Right cardiac atrium (tissue), 5 donors: ENCODE measurements around the gene MOAP1. TPM values are rescaled to one million over a fixed set of nuclear protein-coding genes. Genes with fewer than 3 reads are reported as not detected.
A peak's percentile ranks its signal among the peaks of the same experiment; 100 is the strongest.
"Not testable (repeated sequence)": the region's sequence is repeated elsewhere in the genome, so short reads cannot be mapped to it uniquely, and the experiment has no call there.

ENCODE experiments used
- ATAC-seq, 2 donors: fragments of 200-7000 bp; cut with Tn5 transposase; one replicate each; pipeline versions ENCODE4 v1.8.0 to v1.9.1; 2020; ENCODE audit warnings: moderate library complexity in 2 of 2, mild to moderate bottlenecking in 1 of 2
- DNase-seq, 3 donors: peaks; one replicate each; pipeline ENCODE4 v3.0.0-alpha.2; 2020
- H3K27ac ChIP-seq: one replicate; pipeline ENCODE4 v1.5.1; 2013; ENCODE audit warnings: mild to moderate bottlenecking, low read length, control low read depth, moderate library complexity
- H3K27me3 ChIP-seq: one replicate; pipeline ENCODE4 v1.6.1; 2013; ENCODE audit not compliant: control insufficient read depth, insufficient read depth
- H3K4me1 ChIP-seq: one replicate; pipeline ENCODE4 v1.6.1; 2013; ENCODE audit warnings: low read length; ENCODE audit not compliant: control insufficient read depth, insufficient read depth
- H3K4me3 ChIP-seq: one replicate; pipeline ENCODE4 v1.5.1; 2013; ENCODE audit warnings: low read length, control low read depth
- H3K9me3 ChIP-seq: one replicate; pipeline ENCODE4 v1.6.1; 2013; ENCODE audit warnings: low read length; ENCODE audit not compliant: control insufficient read depth
- WGBS: extraction: QIAGEN DNeasy Blood & Tissue Kit; methylation state at CpG from one replicate; pipeline ENCODE4 v1.1.7; 2013; 5-methylcytosine and 5-hydroxymethylcytosine counted together
- intact Hi-C, 4 donors: fragments of 100-400 bp; cut with DNase I; formaldehyde crosslinking; loops; one replicate each; pipeline versions ENCODE4 v1.11.0 to v1.14.0; 2022 to 2023
- long read RNA-seq, 4 donors: library from polyadenylated mRNA; unstranded; transcript quantifications; one replicate each; pipeline ENCODE4 v2.0.0, GENCODE V29; 2020 to 2021
- polyA plus RNA-seq: library from polyadenylated mRNA; stranded (reverse); fragments of 200-250 nt; gene quantifications from one replicate; pipeline ENCODE4 v1.2.3, GENCODE V29; 2013
- total RNA-seq, 4 donors: library from RNA; stranded (reverse); fragmentation: NEBNext Ultra II Directional; extraction: Animal tissue kit (Norgen Biotek cat#: 25700); gene quantifications; one replicate each; pipeline ENCODE4 v1.2.1, GENCODE V29; 2021
- donor health status: healthy with polysubstance abuse.
- donor health status: DM: no; HTN: yes; CAD: no.
- donor health status: DM: no; HTN: no; CAD: no.
- donor health status: DM: no; HTN: yes; CAD: no; lungs with severe emphysema.
- donor health status: DM: yes; HTN: yes; CAD: no.

MOAP1 gene, protein sequence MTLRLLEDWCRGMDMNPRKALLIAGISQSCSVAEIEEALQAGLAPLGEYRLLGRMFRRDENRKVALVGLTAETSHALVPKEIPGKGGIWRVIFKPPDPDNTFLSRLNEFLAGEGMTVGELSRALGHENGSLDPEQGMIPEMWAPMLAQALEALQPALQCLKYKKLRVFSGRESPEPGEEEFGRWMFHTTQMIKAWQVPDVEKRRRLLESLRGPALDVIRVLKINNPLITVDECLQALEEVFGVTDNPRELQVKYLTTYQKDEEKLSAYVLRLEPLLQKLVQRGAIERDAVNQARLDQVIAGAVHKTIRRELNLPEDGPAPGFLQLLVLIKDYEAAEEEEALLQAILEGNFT
- total RNA-seq = 10 to 100 TPM; 46.3 to 63.0 (median 54.8) TPM
- polyA plus RNA-seq = 45.7 TPM
- long read RNA-seq, donor 1, transcript MOAP1-201 (3 exons, 2,441 nt) = major isoform, 115 of 135 reads
- long read RNA-seq, donor 1, transcript MOAP1-202 (2 exons, 2,529 nt) = minor isoform, 8 of 135 reads
- long read RNA-seq, donor 1, partial matches to known transcripts = 11 of 135 reads
- long read RNA-seq, donor 1, other reads (novel, unspliced or antisense) = 1 of 135 reads
- long read RNA-seq, donor 2, transcript MOAP1-201 (3 exons, 2,441 nt) = major isoform, 53 of 58 reads
- long read RNA-seq, donor 2, partial matches to known transcripts = 1 of 58 reads
- long read RNA-seq, donor 2, other reads (novel, unspliced or antisense) = 1 of 58 reads
- long read RNA-seq, donor 3, transcript MOAP1-202 (2 exons, 2,529 nt) = minor isoform, 19 of 264 reads
- long read RNA-seq, donor 3, transcript MOAP1-201 (3 exons, 2,441 nt) = major isoform, 233 of 264 reads
- long read RNA-seq, donor 3, partial matches to known transcripts = 11 of 264 reads
- long read RNA-seq, donor 3, other reads (novel, unspliced or antisense) = 1 of 264 reads
- long read RNA-seq, donor 4, transcript MOAP1-201 (3 exons, 2,441 nt) = major isoform, 74 of 81 reads
- long read RNA-seq, donor 4, partial matches to known transcripts = 0 of 81 reads
- long read RNA-seq, donor 4, other reads (novel, unspliced or antisense) = 4 of 81 reads

DNA sequence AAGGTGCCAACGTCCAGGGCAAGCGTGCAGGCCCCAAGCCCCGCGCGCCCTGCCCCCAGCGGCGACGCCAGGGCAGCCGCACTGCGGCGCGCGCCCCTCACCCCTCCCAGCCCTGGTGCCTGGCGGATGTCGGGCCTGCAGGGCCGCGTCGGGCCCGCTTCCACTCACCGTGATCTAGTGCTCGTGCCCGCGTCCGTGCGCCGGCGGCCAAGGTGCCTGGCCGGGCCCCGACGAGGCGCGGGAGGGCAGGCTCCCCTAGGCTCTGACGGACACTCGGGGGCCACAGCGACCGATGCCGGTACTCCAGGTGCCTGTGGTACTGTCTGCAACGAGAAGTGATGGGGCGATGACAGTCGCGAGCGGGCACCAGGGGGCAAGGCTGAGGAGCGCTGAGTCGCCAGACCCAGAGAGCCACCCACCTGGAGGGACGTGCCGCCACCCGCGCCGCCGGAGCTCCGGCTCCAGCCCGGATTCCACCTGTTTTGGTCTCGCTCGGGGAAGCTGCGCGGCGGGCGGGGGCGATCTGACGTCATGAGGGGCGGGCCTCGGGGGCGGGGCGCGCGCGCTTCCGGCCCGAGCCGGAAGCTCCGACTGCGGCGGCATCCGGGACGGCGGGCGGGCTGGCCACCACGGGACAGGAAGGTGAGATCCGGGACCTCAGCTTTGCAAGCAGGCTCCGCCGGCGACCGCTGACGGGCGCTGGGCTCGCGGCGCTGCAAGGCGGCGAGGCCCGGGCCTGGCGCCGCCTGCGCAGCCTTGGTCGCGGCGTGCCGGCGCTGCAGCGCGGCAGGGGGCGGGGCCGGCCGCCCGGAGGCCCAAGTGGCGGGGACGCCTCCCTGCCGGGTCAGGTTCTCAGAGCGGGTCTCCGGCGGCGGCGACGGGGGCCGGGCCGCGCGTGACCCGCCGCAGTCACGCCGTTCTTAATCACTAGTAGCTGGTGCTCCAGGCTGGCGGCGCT is at the start of gene MOAP1, which contains the start of gene LYSET:
Gene MOAP1 (minus strand): TSS at position 507 of the 958 bp plus-strand sequence. CDS start 655 bp downstream, outside the sequence.
Gene LYSET (plus strand): TSS at position 927 of the 958 bp plus-strand sequence. CDS start 89 bp downstream, outside the sequence.
- Histone ChIP-seq H3K4me1 (no peaks in the 10 kb centered on the region), H3K27ac (peak within 1 kb of the TSS; percentile 59), H3K9me3 (no peaks in the 10 kb centered on the region), H3K4me3 (peak within 1 kb of the TSS; percentile 56), H3K27me3 (no peaks in the 10 kb centered on the region)
- intact Hi-C loops = no loop called here
- ATAC-seq (peak; percentile 96 to 97), DNase-seq (peak; percentile 88 to 95 (median 95))
- under 1% methylated on average over 124 of the region's 124 CpGs for WGBS

DNA sequence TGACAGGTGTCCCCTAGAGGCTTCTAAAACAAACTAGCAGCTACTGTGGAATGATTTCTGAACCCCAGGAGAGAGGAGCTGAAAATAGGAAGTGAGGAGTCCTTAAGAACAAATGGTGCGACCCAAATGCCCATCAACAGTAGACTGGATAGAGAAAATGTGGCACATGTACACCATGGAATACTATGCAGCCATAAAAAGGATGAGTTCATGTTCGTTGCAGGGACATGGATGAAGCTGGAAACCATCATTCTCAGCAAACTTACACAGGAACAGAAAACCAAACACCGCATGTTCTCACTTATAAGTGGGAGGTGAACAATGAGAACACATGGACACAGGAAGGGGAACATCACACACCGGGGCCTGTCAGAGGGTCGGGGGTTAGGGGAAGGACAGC is 48.4 kb upstream of the MOAP1 start:
- intact Hi-C loops = not testable (repeated sequence)
- 87% methylated on average over 5 of the region's 5 CpGs for WGBS

DNA sequence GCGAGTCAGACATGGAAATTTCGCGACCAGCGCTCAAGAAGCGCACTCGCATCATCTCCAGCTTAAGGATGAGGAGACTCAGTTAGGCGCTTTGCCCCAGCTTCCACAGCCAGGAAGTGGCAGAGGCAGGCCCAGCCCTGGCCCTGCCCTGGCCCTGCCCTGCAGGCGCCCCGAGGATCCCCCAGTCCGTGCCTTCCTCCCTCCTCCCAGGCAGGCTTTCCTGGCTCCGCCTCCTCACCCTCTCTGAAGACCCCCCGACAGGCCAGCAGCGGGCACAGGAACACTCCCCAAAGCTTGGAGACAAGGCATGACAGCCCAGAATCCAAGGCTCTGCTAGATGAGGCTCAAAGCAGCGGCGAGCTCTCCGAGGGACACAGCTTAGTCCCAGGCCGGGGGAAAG is 47.5 kb upstream of the MOAP1 start:
- WGBS = 55% methylated on average over 17 of the region's 17 CpGs
- no peak for ATAC-seq
- no peak overlapping the region for H3K4me3 ChIP-seq

More for the DNA sequence above, 48.4 kb upstream of the MOAP1 start:
- not testable (repeated sequence) for H3K9me3 ChIP-seq, H3K4me3 ChIP-seq, DNase-seq, H3K4me1 ChIP-seq, H3K27me3 ChIP-seq, ATAC-seq, H3K27ac ChIP-seq

DNA sequence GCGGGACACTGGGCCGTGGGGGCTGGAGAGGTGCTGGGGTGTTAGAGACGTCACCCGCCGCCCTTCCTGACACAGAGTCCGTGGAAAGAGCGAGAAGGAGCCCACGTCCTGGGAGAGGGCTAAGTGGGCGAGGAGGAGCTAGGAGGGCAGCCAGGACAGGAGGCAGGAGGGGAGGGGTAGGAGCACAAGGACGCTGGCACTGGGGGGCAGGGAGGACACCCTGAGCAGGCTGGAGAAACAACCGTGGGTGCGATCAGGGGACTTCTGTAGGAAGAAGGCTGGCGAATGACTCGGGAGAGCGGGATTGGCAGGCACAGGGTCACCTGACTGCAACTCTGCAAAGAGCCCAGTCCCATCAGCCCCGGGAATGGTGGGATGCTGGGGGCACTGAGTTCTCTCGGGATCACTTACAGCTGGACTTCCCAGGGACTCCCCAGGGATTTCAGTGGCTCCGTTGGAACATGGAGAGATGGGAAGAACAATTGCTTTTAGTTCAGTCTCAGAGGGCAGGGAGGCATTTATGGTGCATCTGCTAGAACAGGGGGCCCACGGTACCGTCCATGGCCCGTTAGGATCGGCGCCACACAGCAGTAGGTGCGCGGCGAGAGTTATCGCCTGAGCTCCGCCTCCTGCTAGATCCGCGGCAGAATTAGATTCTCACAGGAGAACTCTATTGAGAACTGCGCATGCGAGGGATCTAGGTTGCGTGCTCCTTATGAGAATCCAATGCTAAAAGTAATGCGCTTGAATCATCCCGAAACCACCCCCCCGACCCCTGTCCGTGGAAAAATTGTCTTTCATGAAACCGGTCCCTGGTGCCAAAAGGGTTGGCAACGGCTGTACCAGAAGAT is 46.7 kb upstream of the MOAP1 start:
- WGBS = 24% methylated on average over 39 of the region's 39 CpGs
- Histone ChIP-seq H3K9me3 (no peaks in the 10 kb centered on the region), H3K4me3 (peak overlapping the region; percentile 14), H3K27me3 (no peaks in the 10 kb centered on the region), H3K4me1 (no peaks in the 10 kb centered on the region), H3K27ac (no peak overlapping the region)
- DNase-seq = peak; percentile 28 to 68 (median 48)
- intact Hi-C loops = no loop called here
- ATAC-seq = peak; percentile 58 to 62

More for the DNA sequence above, 47.5 kb upstream of the MOAP1 start:
- DNase-seq = peak in 1 of 3 donors; percentile 38
- Histone ChIP-seq H3K9me3 (no peaks in the 10 kb centered on the region), H3K27ac (no peak overlapping the region), H3K27me3 (no peaks in the 10 kb centered on the region), H3K4me1 (no peaks in the 10 kb centered on the region)
- intact Hi-C loops = no loop called here

DNA sequence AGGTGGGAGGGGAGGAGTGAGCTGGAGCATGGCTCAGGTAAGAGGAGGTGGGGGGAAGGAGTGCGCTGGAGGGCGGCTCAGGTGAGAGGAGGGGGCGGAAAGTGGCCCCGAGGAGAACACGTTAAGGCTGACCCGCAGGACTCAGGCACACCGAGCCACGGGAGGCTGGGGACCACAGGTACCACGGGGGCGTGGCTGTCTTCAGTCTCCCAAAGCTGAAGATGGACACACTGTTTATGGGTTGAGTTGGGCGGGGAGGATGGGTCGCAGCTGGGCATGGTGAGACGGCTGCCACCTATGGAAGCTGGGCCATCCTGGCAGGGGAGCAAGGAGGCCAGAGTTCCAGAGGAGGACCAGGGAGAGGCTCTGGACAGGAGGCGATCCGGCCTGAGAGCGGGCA is 45.8 kb upstream of the MOAP1 start:
- ATAC-seq (peak in 1 of 2 donors; percentile 17), DNase-seq (peak in 1 of 3 donors; percentile 50)
- no peaks in the 10 kb centered on the region for H3K9me3 ChIP-seq
- H3K27ac ChIP-seq = no peak overlapping the region
- no peaks in the 10 kb centered on the region for H3K4me1 ChIP-seq
- WGBS = 95% methylated on average over 16 of the region's 16 CpGs
- H3K27me3 ChIP-seq = no peaks in the 10 kb centered on the region
- intact Hi-C loops = no loop called here
- no peak overlapping the region for H3K4me3 ChIP-seq

DNA sequence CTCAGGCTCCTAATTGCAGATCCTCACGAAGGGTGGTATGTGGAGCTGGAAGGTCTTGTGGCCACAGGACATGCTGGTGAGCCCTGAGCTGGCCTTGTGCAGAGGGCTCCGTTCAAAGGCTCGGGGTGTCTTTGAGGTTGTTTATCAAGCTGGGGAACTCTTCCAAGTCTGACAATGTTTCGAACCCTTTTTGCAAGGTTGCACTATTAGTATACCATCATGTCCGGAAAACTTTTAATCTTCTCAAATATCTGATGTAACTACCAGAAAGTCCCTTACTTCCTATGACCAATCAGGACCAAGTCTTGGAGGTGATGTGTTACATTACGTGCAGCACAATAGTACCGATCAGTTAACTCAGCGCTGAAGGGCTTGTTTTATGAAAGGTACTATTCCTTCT is 43.9 kb upstream of the MOAP1 start:
- Histone ChIP-seq H3K27me3 (no peaks in the 10 kb centered on the region), H3K27ac (no peak overlapping the region), H3K4me1 (no peaks in the 10 kb centered on the region), H3K9me3 (no peaks in the 10 kb centered on the region), H3K4me3 (no peak overlapping the region)
- no peak for ATAC-seq
- WGBS = 97% methylated on average over 8 of the region's 8 CpGs
- intact Hi-C loops = loop anchor here in 1 of 4 donors (10.0 kb wide), 1 partner anchor 386 kb away; no protein-coding TSS in a partner anchor
- DNase-seq = no peak

DNA sequence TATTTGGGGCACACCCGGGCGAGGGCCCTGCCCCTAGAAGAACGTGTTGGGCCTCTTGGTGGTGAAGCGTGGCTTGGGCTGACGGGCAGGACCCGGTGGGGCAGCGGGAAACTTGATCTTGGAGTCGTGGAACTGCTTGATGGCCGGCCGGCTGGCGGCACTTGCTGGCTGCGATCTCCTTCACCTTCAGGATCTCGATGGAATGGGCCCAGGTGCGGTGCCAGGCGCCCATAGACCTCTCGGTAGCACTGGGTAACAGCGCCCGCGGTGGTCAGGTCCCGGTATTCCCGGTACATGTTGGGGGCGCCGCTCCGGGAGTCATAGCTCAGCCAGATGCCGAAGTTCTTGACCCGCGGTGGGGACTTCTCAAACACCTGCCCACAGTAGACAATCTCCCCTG is 38.9 kb upstream of the MOAP1 start:
- Histone ChIP-seq H3K4me1 (no peaks in the 10 kb centered on the region), H3K27me3 (no peaks in the 10 kb centered on the region), H3K27ac (no peak overlapping the region), H3K4me3 (no peak overlapping the region), H3K9me3 (no peaks in the 10 kb centered on the region)
- intact Hi-C loops = loop anchor here in 1 of 4 donors (10.0 kb wide), 1 partner anchor 391 kb away; no protein-coding TSS in a partner anchor
- 97% methylated on average over 27 of the region's 27 CpGs for WGBS
- ATAC-seq (no peak), DNase-seq (peak in 1 of 3 donors; percentile 50)

DNA sequence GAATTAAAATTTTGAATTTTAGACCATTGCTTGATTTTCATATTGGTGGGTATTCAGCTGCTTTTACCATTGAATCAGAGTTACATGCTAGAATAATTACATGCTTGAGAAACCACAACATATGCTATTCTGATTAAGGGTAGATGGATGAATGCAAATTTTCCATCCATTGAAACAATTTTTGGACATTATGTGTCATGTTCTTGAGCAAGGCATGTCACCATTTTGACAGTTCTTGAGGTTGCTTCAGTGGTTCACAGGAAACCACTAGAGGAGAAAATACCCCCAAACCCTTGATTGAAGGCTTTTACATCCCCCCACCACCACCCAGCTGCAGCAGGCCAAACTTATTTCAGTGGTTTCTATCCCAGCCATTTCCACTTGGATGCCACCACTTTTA is 35.8 kb upstream of the MOAP1 start:
- no peak for ATAC-seq
- Histone ChIP-seq H3K4me1 (no peaks in the 10 kb centered on the region), H3K27me3 (no peaks in the 10 kb centered on the region), H3K4me3 (no peak overlapping the region), H3K27ac (no peak overlapping the region), H3K9me3 (no peaks in the 10 kb centered on the region)
- no peak for DNase-seq
- intact Hi-C loops = loop anchor here in 1 of 4 donors (10.0 kb wide), 1 partner anchor 394 kb away; no protein-coding TSS in a partner anchor

DNA sequence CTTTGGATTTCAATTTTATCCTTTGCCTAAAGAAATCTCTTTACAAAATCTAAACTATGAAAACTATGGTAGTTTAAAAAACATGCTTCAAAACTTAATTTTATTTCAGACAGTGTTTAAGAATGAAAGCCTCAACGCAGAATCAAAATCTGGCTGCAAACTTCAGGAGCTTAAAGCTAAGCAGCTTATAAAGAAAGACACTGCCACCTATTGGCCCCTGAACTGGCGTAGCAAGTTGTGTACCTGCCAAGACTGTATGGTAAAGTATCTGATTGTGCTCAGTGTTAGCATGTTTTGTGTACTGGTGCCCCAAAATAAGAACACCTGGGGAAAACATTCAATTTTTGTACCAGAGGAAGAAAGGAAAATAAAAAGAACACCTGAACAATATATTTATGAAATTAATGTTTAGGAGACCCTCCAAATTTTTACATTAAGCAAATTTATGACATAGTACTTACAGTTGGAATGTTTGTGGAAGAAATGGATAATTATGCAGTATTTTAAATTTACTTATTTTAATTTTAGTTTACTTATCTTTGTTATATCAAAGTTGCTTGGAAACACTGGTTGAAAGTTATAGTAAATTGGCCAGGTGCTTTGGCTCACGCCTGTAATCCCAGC is 34.5 kb upstream of the MOAP1 start:
- ATAC-seq = no peak
- H3K4me1 ChIP-seq = no peaks in the 10 kb centered on the region
- WGBS = 52% methylated on average over 3 of the region's 3 CpGs
- DNase-seq = peak in 1 of 3 donors; percentile 58
- no peak overlapping the region for H3K4me3 ChIP-seq
- H3K27me3 ChIP-seq = no peaks in the 10 kb centered on the region
- H3K9me3 ChIP-seq = no peaks in the 10 kb centered on the region
- intact Hi-C loops = no loop called here
- no peak overlapping the region for H3K27ac ChIP-seq
